H9 (cell line): ENCODE measurements around the gene CYP2W1. TPM values are rescaled to one million over a fixed set of nuclear protein-coding genes. Genes with fewer than 3 reads are reported as not detected.

Source experiments
- DNase-seq: peaks from one replicate; pipeline ENCODE4 v3.0.0-alpha.2; 2017
- H2AFZ ChIP-seq: one replicate; pipeline ENCODE4 v1.6.1; 2013; ENCODE audit warnings: mild to moderate bottlenecking, low read length, control low read depth, moderate library complexity
- H2AK5ac ChIP-seq: 2 replicates; pipeline ENCODE4 v1.6.1; 2013; ENCODE audit warnings: low read length, control low read depth, mixed read lengths; ENCODE audit not compliant: insufficient read length
- H2BK120ac ChIP-seq: one replicate; pipeline ENCODE4 v1.6.1; 2013; ENCODE audit warnings: low read depth, mild to moderate bottlenecking, low read length, control low read depth, inconsistent platforms; ENCODE audit not compliant: poor library complexity, severe bottlenecking
- H2BK12ac ChIP-seq: 2 replicates; pipeline ENCODE4 v1.6.1; 2013; ENCODE audit warnings: low read length, control low read depth, mixed read lengths, low read depth; ENCODE audit not compliant: insufficient read length
- H2BK15ac ChIP-seq: 2 replicates; pipeline ENCODE4 v1.6.1; 2013; ENCODE audit warnings: low read depth, low read length, control low read depth
- H2BK20ac ChIP-seq: one replicate; pipeline ENCODE4 v1.6.1; 2013; ENCODE audit warnings: low read depth, mild to moderate bottlenecking, low read length, control low read depth, inconsistent platforms; ENCODE audit not compliant: poor library complexity, severe bottlenecking
- H2BK5ac ChIP-seq: 2 replicates; pipeline ENCODE4 v1.6.1; 2013; ENCODE audit warnings: low read length, control low read depth, mixed read lengths; ENCODE audit not compliant: insufficient read length
- H3K14ac ChIP-seq: 2 replicates; pipeline ENCODE4 v1.6.1; 2013; ENCODE audit warnings: low read length, control low read depth; ENCODE audit not compliant: insufficient read depth
- H3K18ac ChIP-seq: 2 replicates; pipeline ENCODE4 v1.6.1; 2013; ENCODE audit warnings: low read depth, mild to moderate bottlenecking, mixed read lengths, low read length, control low read depth; ENCODE audit not compliant: insufficient read length
- H3K23ac ChIP-seq: 2 replicates; pipeline ENCODE4 v1.6.1; 2013; ENCODE audit warnings: low read length, control low read depth, mixed read lengths, low read depth; ENCODE audit not compliant: insufficient read length
- H3K23me2 ChIP-seq: 2 replicates; pipeline ENCODE4 v1.6.1; 2013; ENCODE audit warnings: low read depth, mild to moderate bottlenecking, mixed read lengths, low read length, control low read depth; ENCODE audit not compliant: insufficient read length, poor library complexity, severe bottlenecking
- H3K27ac ChIP-seq: 2 replicates; pipeline ENCODE4 v1.5.1; 2013; ENCODE audit warnings: low read length, control low read depth, mixed read lengths, low read depth; ENCODE audit not compliant: insufficient read length
- H3K27me3 ChIP-seq: 2 replicates; pipeline ENCODE4 v1.6.1; 2013; ENCODE audit warnings: low read length, control low read depth, inconsistent platforms; ENCODE audit not compliant: insufficient read depth
- H3K4ac ChIP-seq: 2 replicates; pipeline ENCODE4 v1.6.1; 2013; ENCODE audit warnings: low read depth, mild to moderate bottlenecking, control low read depth, inconsistent platforms, low read length, moderate library complexity
- H3K4me1 ChIP-seq: 2 replicates; pipeline ENCODE4 v1.6.1; 2013; ENCODE audit warnings: low read length, control low read depth, inconsistent platforms; ENCODE audit not compliant: insufficient read depth
- H3K4me2 ChIP-seq: 2 replicates; pipeline ENCODE4 v1.6.1; 2013; ENCODE audit warnings: low read length, control low read depth, mixed read lengths; ENCODE audit not compliant: insufficient read length, insufficient read depth
- H3K56ac ChIP-seq: 2 replicates; pipeline ENCODE4 v1.6.1; 2013; ENCODE audit warnings: low read depth, mild to moderate bottlenecking, mixed read lengths, low read length, control low read depth; ENCODE audit not compliant: insufficient read length
- H3K79me1 ChIP-seq: 2 replicates; pipeline ENCODE4 v1.6.1; 2013; ENCODE audit warnings: low read depth, mild to moderate bottlenecking, moderate library complexity, low read length, control low read depth, inconsistent platforms; ENCODE audit not compliant: insufficient read depth, poor library complexity, severe bottlenecking
- H3K79me2 ChIP-seq: 2 replicates; pipeline ENCODE4 v1.6.1; 2013; ENCODE audit warnings: low read length, control low read depth, inconsistent platforms; ENCODE audit not compliant: insufficient read depth
- H3K9ac ChIP-seq: 2 replicates; pipeline ENCODE4 v1.6.1; 2013; ENCODE audit warnings: low read length, control low read depth, mixed read lengths; ENCODE audit not compliant: insufficient read length; ENCODE audit errors: extremely low read depth
- H3K9me3 ChIP-seq: one replicate; pipeline ENCODE4 v1.6.1; 2013; ENCODE audit warnings: low read depth, low read length, inconsistent platforms; ENCODE audit not compliant: control insufficient read depth
- H3T11ph ChIP-seq: one replicate; pipeline ENCODE4 v1.6.1; 2013; ENCODE audit warnings: mild to moderate bottlenecking, low read length, control low read depth, inconsistent platforms
- H4K20me1 ChIP-seq: one replicate; pipeline ENCODE4 v1.6.1; 2013; ENCODE audit not compliant: control insufficient read depth, insufficient read length, insufficient read depth
- H4K5ac ChIP-seq: 2 replicates; pipeline ENCODE4 v1.6.1; 2013; ENCODE audit warnings: low read depth, mild to moderate bottlenecking, mixed read lengths, low read length, control low read depth; ENCODE audit not compliant: insufficient read length
- H4K8ac ChIP-seq: replicated peaks from 2 replicates; pipeline ENCODE4 v1.6.1; 2013; ENCODE audit warnings: low read length, control low read depth, mixed read lengths, low read depth; ENCODE audit not compliant: insufficient read length
- H4K91ac ChIP-seq: 2 replicates; pipeline ENCODE4 v1.6.1; 2013; ENCODE audit warnings: low read depth, mild to moderate bottlenecking, moderate library complexity, mixed read lengths, low read length, control low read depth; ENCODE audit not compliant: insufficient read length
- H3K27ac Mint-ChIP-seq, 3 experiments: 2 replicates in 2 of 3; 3 replicates in 1 of 3; pipeline ENCODE4 v1.8.0; 2020 to 2021; ENCODE audit warnings: mixed read lengths in 3 of 3, mild to moderate bottlenecking in 1 of 3, moderate library complexity in 1 of 3
- H3K27me3 Mint-ChIP-seq: 2 replicates; pipeline ENCODE4 v1.8.0; 2021; ENCODE audit warnings: low read depth, mild to moderate bottlenecking, moderate library complexity, mixed read lengths
- H3K36me3 Mint-ChIP-seq, 3 experiments: 2 replicates in 2 of 3; 3 replicates in 1 of 3; pipeline ENCODE4 v1.8.0; 2020 to 2021; ENCODE audit warnings: low read depth in 3 of 3, mixed read lengths in 3 of 3; ENCODE audit not compliant: insufficient read depth in 1 of 3
- H3K4me1 Mint-ChIP-seq, 2 experiments: 2 replicates each; pipeline ENCODE4 v1.8.0; 2020; ENCODE audit warnings: mixed read lengths in 2 of 2
- H3K4me3 Mint-ChIP-seq, 2 experiments: 2 replicates in 1 of 2; 3 replicates in 1 of 2; pipeline ENCODE4 v1.8.0; 2020 to 2021; ENCODE audit warnings: mild to moderate bottlenecking in 2 of 2, mixed read lengths in 2 of 2, moderate library complexity in 1 of 2
- H3K9me3 Mint-ChIP-seq, 2 experiments: 2 replicates in 1 of 2; 3 replicates in 1 of 2; pipeline ENCODE4 v1.8.0; 2020; ENCODE audit warnings: mild to moderate bottlenecking in 2 of 2, mixed read lengths in 2 of 2, moderate library complexity in 1 of 2
- WGBS: extraction: QIAGEN DNeasy Blood & Tissue Kit; methylation state at CpG from one replicate; pipeline ENCODE4 v1.1.7; 2013; ENCODE audit warnings: missing lambda C conversion rate, low lambda C conversion rate, mixed read lengths; ENCODE audit not compliant: insufficient read length; ENCODE audit errors: extremely low coverage; 5-methylcytosine and 5-hydroxymethylcytosine counted together
- total RNA-seq: library from RNA; stranded (reverse); gene quantifications from 2 replicates; pipeline ENCODE4 v1.2.1, GENCODE V29; 2021
- TF ChIP-seq, protein P1 (sequence below): fragments of 200-600 bp; sonication (generic); conservative IDR thresholded peaks from 3 replicates; pipeline ENCODE4 v1.8.0; 2021; ENCODE audit warnings: antibody characterized with exemption, mild to moderate bottlenecking

Gene CYP2W1
- total RNA-seq, 1 experiment from 2014 or later: not detected

DNA sequence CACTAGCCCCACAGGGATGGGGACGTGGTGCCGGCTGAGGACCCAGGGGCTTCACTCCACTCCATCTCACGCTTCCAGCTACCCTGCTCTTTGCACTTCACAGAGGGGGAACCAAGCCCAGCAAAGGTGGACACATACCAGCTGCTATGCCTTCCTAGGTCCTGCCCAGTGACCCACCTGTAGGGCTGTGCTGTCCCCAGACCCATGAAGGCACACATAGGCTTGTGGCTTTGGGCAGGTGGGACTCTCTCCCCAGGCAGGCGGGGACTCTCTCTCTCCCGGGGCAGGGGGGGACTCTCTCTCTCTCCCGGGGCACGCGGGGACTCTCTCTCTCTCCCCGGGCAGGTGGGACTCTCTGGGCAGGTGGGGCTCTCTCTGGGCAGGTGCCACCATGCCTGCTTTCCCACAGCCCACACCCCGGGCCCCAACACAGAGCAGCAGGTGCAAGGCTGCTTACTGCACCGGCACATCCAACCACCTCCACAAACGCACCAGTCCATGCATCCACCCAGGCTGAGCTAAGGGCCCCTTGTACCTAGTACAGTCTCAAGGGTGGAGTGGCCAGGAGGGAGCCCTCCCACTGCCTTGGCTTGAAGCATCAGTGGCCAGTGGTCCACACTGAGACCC is 47.6 kb downstream of the CYP2W1 start:
- H3K27me3 Mint-ChIP-seq: peaks cover 2% of the 10 kb centered on the region; the same call in 1 of the 2 replicates
- H3K36me3 Mint-ChIP-seq: peaks cover 6 to 18% (median 10%) of the 10 kb centered on the region in 3 experiments
- WGBS: no CpG with 5 or more reads among the region's 12 CpGs
- Histone ChIP-seq H3K9me3 (no peaks in the 10 kb centered on the region), H3T11ph (no peak overlapping the region), H2BK120ac (no peak overlapping the region), H2BK5ac (no peak overlapping the region), H3K27ac (no peak overlapping the region), H3K23ac (no peak overlapping the region), H3K4me1 (no peaks in the 10 kb centered on the region), H2AK5ac (no peak overlapping the region), H3K27me3 (no peaks in the 10 kb centered on the region), H4K5ac (no peak overlapping the region), H3K14ac (no peak overlapping the region), H3K23me2 (no peaks in the 10 kb centered on the region), H3K9ac (no peak overlapping the region), H3K4me2 (no peak overlapping the region), H3K56ac (no peak overlapping the region), H2AFZ (no peak overlapping the region), H3K79me2 (no peaks in the 10 kb centered on the region), H3K18ac (no peak overlapping the region), H2BK12ac (no peak overlapping the region), H2BK20ac (no peak overlapping the region), H4K91ac (no peak overlapping the region), H4K20me1 (no peaks in the 10 kb centered on the region), H4K8ac (no peak overlapping the region), H3K79me1 (no peaks in the 10 kb centered on the region), H3K4ac (no peak overlapping the region), H2BK15ac (no peak overlapping the region)
- H3K27ac Mint-ChIP-seq: no peak overlapping the region
- DNase-seq: no peak
- peaks cover 13 to 23% of the 10 kb centered on the region in 2 experiments for H3K4me1 Mint-ChIP-seq
- TF ChIP-seq, protein P1, sequence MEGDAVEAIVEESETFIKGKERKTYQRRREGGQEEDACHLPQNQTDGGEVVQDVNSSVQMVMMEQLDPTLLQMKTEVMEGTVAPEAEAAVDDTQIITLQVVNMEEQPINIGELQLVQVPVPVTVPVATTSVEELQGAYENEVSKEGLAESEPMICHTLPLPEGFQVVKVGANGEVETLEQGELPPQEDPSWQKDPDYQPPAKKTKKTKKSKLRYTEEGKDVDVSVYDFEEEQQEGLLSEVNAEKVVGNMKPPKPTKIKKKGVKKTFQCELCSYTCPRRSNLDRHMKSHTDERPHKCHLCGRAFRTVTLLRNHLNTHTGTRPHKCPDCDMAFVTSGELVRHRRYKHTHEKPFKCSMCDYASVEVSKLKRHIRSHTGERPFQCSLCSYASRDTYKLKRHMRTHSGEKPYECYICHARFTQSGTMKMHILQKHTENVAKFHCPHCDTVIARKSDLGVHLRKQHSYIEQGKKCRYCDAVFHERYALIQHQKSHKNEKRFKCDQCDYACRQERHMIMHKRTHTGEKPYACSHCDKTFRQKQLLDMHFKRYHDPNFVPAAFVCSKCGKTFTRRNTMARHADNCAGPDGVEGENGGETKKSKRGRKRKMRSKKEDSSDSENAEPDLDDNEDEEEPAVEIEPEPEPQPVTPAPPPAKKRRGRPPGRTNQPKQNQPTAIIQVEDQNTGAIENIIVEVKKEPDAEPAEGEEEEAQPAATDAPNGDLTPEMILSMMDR: no peak
- H3K4me3 Mint-ChIP-seq: no peak overlapping the region
- H3K9me3 Mint-ChIP-seq: peaks cover 5 to 6% of the 10 kb centered on the region in 2 experiments; a peak in 4 of 5 replicates
